Amniotic stem cell (primary cell): ENCODE measurements around the gene RIMS1.

Experiments
- DNase-seq: peaks from one replicate; lab custom pipeline; 2025; lab: John Stamatoyannopoulos, UW

Gene RIMS1

GRCh38 chr6:72350296-72350881 lies 464.0 kb downstream of the RIMS1 start:
- DNase-seq: no peak

GRCh38 chr6:72363844-72364740 lies 477.7 kb downstream of the RIMS1 start:
- peak; percentile 79 for DNase-seq

GRCh38 chr6:72365773-72366172 lies 479.4 kb downstream of the RIMS1 start:
- no peak for DNase-seq

- DNase-seq: no peak
Measured at GRCh38 chr6:72367439-72367838, 481.1 kb downstream of the RIMS1 start.

GRCh38 chr6:72371473-72371872 lies 485.1 kb downstream of the RIMS1 start:
- no peak for DNase-seq

- no peak for DNase-seq
Measured at GRCh38 chr6:72374172-72374571, 487.8 kb downstream of the RIMS1 start.

GRCh38 chr6:72374857-72375256 lies 488.5 kb downstream of the RIMS1 start:
- no peak for DNase-seq

GRCh38 chr6:72376736-72377135 lies 490.4 kb downstream of the RIMS1 start:
- no peak for DNase-seq

GRCh38 chr6:72381076-72381475 lies 494.7 kb downstream of the RIMS1 start:
- DNase-seq: no peak

- no peak for DNase-seq
Measured at GRCh38 chr6:72382602-72383529, 496.5 kb downstream of the RIMS1 start.

- DNase-seq: no peak
Measured at GRCh38 chr6:72386324-72386723, 500.0 kb downstream of the RIMS1 start.

GRCh38 chr6:72389698-72390097 lies 503.3 kb downstream of the RIMS1 start:
- no peak for DNase-seq

GRCh38 chr6:72390548-72390947 lies 504.2 kb downstream of the RIMS1 start:
- DNase-seq: no peak

GRCh38 chr6:72401865-72402264 lies 515.5 kb downstream of the RIMS1 start:
- no peak for DNase-seq

- no peak for DNase-seq
Measured at GRCh38 chr6:72403413-72403812, 517.1 kb downstream of the RIMS1 start.

GRCh38 chr6:72406517-72406916 lies 520.2 kb downstream of the RIMS1 start:
- no peak for DNase-seq

- DNase-seq: no peak
Measured at GRCh38 chr6:72410769-72411168, 524.4 kb downstream of the RIMS1 start.

- peak; percentile 21 for DNase-seq
Measured at GRCh38 chr6:72411872-72412708, 525.7 kb downstream of the RIMS1 start.

- DNase-seq: no peak
Measured at GRCh38 chr6:72412709-72413044, 526.3 kb downstream of the RIMS1 start.

GRCh38 chr6:72413884-72414283 lies 527.5 kb downstream of the RIMS1 start:
- no peak for DNase-seq

GRCh38 chr6:72414657-72415056 lies 528.3 kb downstream of the RIMS1 start:
- no peak for DNase-seq
